Mammary epithelial cell (primary cell): Measurements from ENCODE around the gene HOOK2.

Source experiments
- EZH2 ChIP-seq: IDR thresholded peaks from 2 replicates; pipeline ENCODE4 v1.6.1; 2012; ENCODE audit warnings: low read length, inconsistent platforms, borderline replicate concordance
- TF ChIP-seq, protein P1 (sequence below), 2 donors: IDR thresholded peaks in 1 of 2; conservative IDR thresholded peaks in 1 of 2; 2 replicates each; pipeline ENCODE4 v1.5.1; 2011 to 2012; ENCODE audit warnings: inconsistent platforms in 2 of 2, low read length in 2 of 2, mild to moderate bottlenecking in 2 of 2, control low read depth in 1 of 2, low read depth in 1 of 2; ENCODE audit not compliant: insufficient read depth in 1 of 2; ENCODE audit errors: extremely low read depth in 1 of 2

DNA sequence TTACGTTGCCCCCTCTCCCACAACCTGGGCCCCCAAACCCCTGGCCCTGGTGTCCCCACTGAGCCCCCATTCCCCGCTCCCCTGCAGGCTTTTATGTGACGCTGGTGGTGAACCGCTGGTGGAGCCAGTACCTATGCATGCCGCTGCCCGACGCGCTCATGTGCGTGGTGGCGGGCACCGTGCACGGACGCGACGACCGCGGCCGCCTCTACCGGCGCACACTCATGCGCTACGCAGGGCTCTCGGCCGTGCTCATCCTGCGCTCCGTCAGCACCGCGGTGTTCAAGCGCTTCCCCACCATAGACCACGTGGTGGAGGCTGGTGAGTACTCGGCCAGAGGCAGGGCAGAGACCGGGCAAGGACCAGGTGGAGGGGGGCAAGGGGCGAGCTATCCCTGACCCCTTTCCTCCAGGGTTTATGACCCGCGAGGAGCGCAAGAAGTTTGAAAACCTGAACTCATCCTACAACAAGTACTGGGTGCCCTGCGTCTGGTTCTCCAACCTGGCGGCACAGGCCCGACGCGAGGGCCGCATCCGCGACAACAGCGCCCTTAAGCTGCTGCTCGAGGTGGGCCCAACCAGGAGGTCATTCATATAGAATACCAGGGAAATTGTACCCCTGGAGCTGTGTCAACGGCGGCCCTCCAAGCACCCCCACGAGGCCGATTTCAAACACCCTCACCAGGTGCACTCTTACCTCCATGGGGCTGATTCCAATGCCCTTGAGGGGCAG is 20.7 kb downstream of the HOOK2 start:
- TF ChIP-seq, protein P1, sequence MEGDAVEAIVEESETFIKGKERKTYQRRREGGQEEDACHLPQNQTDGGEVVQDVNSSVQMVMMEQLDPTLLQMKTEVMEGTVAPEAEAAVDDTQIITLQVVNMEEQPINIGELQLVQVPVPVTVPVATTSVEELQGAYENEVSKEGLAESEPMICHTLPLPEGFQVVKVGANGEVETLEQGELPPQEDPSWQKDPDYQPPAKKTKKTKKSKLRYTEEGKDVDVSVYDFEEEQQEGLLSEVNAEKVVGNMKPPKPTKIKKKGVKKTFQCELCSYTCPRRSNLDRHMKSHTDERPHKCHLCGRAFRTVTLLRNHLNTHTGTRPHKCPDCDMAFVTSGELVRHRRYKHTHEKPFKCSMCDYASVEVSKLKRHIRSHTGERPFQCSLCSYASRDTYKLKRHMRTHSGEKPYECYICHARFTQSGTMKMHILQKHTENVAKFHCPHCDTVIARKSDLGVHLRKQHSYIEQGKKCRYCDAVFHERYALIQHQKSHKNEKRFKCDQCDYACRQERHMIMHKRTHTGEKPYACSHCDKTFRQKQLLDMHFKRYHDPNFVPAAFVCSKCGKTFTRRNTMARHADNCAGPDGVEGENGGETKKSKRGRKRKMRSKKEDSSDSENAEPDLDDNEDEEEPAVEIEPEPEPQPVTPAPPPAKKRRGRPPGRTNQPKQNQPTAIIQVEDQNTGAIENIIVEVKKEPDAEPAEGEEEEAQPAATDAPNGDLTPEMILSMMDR (conservative IDR thresholded peaks at IDR 0.05 in 1 of 2, IDR thresholded peaks at IDR 0.05 in 1 of 2; ENCODE audit: extremely low read depth in 1 of 2, insufficient read depth in 1 of 2, low read depth in 1 of 2, low read length in 2 of 2), result no peak
- no peak for TF ChIP-seq EZH2
